Measurements from ENCODE around the gene FOXO3B.
"Not testable (repeated sequence)": the region's sequence is repeated elsewhere in the genome, so short reads cannot be mapped to it uniquely, and the experiment has no call there.

GRCh38 chr17:18635773-18636172 is 46.3 kb downstream of the FOXO3B start:
- TF ChIP-seq, protein P1, sequence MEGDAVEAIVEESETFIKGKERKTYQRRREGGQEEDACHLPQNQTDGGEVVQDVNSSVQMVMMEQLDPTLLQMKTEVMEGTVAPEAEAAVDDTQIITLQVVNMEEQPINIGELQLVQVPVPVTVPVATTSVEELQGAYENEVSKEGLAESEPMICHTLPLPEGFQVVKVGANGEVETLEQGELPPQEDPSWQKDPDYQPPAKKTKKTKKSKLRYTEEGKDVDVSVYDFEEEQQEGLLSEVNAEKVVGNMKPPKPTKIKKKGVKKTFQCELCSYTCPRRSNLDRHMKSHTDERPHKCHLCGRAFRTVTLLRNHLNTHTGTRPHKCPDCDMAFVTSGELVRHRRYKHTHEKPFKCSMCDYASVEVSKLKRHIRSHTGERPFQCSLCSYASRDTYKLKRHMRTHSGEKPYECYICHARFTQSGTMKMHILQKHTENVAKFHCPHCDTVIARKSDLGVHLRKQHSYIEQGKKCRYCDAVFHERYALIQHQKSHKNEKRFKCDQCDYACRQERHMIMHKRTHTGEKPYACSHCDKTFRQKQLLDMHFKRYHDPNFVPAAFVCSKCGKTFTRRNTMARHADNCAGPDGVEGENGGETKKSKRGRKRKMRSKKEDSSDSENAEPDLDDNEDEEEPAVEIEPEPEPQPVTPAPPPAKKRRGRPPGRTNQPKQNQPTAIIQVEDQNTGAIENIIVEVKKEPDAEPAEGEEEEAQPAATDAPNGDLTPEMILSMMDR (IDR thresholded peaks at IDR 0.05; ENCODE audit: low read length) = not testable (repeated sequence)
- not testable (repeated sequence) for TF ChIP-seq EZH2phosphoT487 (IDR thresholded peaks at IDR 0.05; ENCODE audit: low read length)
